HG03342 (cell line): ENCODE data around the gene CHRM1.
"Not testable (repeated sequence)": the region's sequence is repeated elsewhere in the genome, so short reads cannot be mapped to it uniquely, and the experiment has no call there.

Experiments
- ATAC-seq: cut with Tn5 transposase; IDR thresholded peaks from one replicate; pipeline ENCODE4 v1.9.1; 2021; ENCODE audit warnings: mild to moderate bottlenecking, moderate library complexity; ENCODE audit not compliant: unreplicated experiment

CHRM1 gene, protein sequence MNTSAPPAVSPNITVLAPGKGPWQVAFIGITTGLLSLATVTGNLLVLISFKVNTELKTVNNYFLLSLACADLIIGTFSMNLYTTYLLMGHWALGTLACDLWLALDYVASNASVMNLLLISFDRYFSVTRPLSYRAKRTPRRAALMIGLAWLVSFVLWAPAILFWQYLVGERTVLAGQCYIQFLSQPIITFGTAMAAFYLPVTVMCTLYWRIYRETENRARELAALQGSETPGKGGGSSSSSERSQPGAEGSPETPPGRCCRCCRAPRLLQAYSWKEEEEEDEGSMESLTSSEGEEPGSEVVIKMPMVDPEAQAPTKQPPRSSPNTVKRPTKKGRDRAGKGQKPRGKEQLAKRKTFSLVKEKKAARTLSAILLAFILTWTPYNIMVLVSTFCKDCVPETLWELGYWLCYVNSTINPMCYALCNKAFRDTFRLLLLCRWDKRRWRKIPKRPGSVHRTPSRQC

DNA sequence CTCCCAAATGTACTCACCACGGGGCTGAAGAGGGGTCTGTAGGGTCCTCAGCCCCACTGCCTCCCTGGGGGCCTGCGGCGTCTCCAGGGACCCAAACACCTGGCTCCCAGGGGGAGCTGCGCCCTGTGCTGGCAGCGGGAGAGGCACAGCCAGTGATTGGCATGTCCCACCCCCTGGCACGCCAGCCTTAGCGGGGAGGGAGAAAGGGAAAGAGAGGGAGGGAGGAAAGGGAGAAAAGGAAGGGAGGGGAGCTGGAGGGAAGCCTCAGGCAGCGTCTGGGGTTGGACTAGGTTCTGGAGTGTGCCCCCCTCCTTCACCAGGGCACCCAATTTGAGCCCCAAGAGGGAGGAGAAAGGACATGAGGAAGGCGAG, at the start of gene CHRM1:
Gene CHRM1, minus strand, starts transcription at position 163 of the 372 bp plus-strand sequence. CDS start 10,263 bp downstream, outside the sequence.
- no peak for ATAC-seq

DNA sequence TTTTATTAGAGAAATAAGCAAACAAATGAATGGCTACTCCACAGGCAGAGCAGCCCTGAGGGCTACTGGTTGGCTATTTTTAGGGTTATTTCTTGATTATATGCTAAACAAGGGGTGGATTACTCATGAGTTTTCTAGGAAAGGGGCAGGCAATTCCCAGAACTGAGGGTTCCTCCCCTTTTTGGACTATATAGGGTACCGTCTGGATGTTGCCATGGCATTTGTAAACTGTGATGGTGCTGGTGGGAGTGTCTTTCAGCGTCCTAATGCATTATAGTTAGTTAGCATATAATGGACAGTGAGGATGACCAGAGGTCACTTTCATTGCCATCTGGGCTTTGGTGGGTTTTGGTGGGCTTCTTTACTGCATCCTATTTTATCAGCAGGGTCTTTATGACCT, 44.4 kb upstream of the CHRM1 start:
- ATAC-seq: no peak

DNA sequence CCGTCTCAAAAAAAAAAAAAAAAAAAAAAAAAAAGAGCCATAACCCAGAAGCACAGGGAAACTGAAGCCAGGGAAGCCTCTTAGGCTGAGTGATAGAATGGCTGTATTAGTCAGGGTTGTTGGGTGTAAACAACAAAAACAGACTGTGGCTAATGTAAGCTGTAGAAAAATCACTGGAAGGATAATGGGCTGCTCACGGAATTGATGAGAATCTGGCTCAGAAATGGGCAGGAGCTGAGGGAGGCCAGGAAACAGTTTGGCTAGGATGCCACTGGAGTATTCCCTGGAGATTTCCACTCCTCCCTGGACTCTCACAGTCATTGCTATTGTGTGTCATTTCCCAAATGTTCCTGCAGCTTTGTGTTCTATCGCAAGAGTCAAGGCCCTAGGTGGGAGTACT, 41.2 kb upstream of the CHRM1 start:
- no peak for ATAC-seq

DNA sequence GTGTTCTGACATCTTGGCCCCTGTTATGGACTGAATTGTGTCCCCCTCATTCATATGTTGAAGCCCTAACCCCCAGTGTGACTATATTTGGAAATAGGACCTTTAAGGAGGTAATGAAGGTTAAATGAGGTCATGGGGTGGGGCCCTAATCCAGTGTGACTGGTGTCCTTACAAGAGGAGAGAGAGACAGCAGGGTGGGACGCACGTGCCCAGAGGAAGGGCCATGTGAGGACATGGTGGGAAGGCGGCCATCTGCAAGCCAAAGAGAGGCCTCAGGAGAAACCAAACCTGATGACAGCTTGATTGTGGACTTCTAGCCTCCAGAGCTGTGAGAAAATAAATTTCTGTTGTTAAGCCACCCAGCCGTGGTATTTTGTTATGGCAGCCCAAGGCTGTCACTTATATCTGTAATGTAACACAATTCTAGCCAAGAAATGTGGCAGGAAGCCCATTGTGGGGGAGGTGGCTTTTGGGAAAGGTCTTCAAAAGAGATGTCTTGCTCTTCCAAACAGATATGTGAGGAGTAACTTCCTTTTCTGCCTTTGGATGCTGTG, 39.9 kb upstream of the CHRM1 start:
- ATAC-seq: no peak

DNA sequence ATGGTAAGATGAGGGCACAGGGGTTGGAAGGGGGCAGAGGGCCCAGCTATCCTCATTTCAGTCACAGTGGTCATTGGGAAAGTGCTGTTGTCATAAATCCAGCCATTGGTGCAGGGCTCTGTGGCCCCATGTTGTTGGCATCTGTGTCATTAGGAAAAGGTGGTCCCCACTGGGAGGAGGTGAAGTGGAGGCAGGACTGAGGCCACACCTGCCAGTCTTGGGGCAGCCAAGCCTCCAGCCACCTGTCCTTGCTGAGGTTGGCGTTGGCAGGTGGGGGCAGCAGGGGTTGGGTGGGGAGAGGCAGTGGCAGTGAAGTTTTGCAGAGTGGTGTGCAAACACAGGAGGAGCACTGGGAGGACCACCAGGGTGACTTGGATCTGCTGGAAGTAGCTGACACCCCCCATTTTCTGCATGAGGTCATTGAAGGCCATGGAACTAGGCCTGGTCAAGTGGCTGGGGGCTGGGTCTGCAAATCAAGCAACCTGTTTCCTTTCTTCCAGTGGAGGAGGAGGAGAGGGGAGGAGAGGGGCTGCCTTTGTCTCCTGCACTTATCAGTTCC, 38.3 kb upstream of the CHRM1 start:
- no peak for ATAC-seq

DNA sequence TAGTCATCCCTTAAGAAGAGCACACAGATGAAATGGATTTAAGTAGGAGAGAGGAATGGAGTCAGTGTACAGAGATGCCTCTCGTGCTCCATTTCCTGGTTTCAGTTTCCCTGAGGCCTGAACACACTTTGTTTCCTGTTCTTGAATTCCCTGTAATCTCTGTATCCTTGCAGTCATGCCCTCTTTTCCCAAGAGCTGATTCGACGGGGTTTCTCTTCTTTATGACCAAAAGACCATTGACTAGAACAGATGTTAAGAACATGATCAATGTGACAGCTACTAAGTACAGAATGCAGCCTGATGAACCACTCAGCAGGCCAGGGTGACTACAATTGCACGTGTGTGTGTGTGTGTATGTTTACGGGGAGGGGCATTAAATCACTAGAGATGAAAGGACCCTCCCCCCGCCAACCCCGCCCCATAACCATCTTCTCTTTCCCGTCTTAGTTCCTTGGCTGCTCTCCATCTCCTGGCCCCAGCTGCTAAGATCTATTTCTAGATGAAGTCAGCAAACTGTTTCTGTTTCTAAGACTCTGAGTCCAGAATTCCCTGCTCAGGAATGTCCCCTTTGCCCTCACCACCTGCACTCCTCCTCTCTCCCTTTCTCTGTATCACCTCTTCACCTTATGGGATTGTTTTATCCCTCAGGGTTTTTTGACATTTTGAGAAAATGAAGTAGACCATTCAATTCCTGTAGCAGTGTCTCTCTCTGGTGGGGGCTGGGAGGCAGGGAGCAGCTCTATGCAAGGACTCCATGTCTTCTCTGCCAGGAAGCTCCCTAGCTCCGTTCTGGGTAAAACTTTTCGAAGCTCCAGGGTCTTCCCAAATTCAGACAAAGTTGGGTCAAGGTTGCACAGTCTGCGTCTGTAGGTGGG, 37.6 kb upstream of the CHRM1 start:
- ATAC-seq: no peak

DNA sequence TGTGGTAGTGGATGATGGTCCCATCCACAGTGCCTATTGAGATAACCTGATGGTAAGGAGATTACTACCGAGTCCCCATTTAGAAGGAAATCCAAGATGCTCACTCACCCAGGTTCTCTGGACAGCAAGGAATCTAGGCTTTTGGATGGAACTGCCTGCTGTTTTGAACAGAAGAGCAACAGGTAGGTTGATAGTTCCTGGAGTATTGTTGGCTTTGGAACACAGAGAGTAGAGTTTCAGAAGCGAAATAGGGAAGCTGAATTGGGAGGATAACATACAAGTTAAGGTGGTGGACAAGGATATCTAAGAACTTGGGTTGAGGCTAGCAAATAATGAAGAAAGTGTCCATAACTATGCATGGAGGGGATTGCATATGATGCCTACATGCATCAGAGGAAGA, 36.0 kb upstream of the CHRM1 start:
- ATAC-seq: no peak

DNA sequence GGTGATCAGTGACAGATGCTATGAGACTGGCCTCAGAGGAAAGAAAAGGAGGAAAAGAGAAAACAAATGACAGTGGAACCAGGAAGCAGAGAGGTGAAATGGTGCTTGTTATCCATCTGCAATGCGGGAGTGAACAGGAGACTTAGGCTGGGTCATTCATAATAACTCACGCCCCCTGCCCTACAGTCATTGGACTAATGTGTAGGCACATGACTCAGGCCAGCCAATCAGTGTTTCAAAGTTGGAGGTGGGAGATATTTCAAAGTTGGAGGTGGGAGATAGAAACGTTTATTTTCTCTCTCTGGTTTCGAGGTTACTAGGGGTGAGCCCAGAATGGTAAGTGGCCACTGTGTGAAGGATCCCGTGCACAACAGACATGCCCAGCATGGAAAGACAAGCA, 33.3 kb upstream of the CHRM1 start:
- no peak for ATAC-seq

DNA sequence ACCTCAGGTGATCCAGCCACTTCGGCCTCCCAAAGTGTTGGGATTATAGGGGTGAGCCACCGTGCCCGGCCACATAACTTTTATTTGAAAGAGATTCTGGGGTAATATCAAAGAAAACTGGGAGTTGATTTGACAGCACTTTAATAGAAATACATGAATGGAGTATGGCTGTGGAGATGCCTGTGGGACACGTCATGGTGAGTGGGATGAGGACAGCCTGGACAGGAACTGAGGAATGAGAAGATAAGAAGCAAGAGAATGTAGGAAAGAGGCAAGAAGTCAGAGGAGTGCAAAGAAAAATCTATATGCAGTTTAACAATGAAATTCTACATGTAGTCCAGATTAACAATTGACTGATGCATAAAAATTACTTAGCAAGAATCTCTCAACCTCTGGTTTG, 32.6 kb upstream of the CHRM1 start:
- no peak for ATAC-seq

DNA sequence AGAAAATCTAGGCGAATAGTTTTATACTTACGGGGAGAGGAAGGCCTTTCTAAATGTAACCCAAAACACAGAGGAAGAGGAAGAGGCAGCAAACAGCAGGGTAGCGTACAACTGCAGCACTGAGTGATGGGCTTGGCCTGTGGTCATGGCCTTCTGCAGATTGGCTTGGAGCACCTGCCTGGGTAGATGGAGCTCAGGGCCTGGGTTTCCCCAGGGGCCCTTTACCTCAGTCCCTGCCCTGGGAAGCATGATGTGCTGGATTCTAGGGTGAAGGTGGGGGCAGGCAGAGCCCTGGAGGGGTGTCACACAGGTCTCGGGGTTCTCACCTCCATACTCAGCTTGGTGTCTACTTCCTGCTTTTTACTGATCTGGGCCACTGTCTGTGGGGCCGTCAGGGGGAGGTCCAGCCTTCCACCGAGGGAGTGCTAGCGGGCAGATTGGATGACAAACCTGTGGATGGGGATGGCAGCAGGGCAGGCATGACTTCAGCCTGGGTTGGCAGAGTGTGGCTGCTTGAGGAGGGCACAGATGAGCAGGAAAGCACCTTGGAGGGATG, 27.7 kb upstream of the CHRM1 start:
- no peak for ATAC-seq

DNA sequence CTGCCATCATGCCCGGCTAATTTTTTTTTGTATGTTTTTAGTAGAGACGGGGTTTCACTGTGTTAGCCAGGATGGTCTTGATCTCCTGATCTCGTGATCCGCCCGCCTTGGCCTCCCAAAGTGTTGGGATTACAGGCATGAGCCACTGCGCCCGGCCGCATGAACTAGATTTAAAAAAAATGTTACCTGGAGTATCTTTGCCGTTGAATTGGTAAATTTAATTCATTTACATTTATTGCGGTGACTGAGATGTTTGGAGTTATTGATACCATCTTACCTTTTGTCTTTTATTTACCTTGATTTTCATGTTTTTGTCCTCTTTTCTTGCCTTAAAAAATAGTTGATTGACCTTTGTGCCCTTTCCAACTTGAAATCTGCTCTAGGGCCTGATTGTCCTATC, 24.4 kb upstream of the CHRM1 start:
- ATAC-seq: not testable (repeated sequence)

DNA sequence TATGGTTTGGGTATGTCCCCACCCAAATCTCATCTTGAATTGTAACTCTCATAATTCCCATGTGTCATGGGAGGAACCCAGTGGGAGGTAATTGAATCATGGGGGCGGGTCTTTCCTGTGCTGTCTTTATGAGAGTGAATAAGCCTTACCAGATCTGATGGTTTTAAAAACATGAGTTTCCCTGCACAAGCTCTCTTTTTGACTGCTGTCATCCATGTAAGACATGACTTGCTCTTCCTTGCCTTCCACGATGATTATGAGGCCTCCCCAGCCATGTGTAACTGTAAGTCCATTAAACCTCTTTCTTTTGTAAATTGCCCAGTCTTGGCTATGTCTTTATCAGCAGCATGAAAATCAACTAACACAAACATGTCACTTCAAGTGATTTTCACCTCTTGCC, 16.4 kb upstream of the CHRM1 start:
- ATAC-seq: not testable (repeated sequence)

DNA sequence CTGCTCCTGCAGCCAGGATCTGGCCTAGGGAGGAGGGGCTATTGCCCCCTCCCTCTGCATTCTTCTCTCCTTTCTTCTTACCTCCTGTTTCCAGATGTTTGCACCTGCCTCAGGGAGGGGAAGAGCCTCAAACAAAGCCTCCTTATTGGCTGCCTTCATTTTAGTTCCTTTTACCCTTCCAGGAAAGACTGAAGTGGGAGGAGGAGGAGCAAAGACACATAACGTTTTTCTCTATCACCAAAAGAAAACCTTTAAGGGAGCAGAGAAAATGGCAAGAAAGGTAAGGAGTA, 13.3 kb upstream of the CHRM1 start:
- no peak for ATAC-seq

DNA sequence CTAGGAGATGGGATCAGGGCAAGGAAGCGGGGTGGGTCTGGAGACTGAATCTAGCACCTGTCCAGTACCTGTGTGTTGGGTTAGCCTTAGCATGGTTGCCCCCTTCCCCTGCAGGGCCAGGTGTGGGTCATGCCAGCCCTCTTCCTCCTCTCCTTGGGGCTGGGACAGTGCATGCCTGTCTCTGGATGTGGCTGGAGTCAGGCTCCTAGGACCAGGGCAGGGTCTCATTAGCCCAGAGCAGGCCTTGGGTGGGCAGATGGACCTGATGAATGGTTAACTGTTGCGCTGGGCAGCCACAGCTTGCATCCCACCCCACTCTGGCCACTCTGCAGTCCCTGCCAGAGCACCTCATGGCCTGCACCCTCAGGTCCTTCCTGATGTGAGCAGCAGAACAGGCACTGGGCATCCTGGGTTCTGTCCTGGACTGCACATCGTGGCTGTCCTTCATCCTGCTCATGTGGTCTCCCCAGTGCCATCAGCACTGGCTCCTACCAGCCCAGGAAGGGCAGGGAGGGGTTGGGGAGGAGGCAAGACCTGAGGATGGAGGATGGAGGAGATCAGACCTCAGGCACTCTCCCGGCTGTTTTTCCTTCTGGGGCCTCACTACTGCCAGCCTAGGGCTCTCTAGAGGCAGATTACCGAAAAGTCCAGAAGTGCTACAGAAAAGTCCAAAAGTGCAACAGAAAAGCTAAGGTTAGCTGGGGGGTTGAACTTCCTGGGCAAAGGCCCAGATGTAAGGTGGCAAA, 12.8 kb upstream of the CHRM1 start:
- ATAC-seq: no peak

DNA sequence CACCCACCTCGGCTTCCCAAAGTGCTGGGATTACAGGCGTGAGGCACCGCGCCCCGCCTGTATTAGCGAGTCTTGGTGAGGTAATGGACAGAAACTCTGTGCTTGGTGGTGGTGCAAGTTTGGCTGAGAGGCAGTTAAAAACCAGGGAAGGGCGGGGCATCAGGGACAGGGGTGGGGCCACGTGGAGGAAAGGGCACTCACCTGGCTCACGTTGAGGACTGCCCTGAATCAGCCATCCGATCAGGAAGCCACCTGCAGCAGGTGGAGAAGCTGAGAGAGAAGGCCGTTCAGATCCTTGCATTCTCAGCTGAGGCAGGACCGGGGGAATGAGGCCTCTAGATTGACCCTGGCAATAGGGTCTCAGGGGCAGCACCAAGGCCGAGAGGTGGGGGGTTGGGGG, 12.1 kb upstream of the CHRM1 start:
- ATAC-seq: no peak

DNA sequence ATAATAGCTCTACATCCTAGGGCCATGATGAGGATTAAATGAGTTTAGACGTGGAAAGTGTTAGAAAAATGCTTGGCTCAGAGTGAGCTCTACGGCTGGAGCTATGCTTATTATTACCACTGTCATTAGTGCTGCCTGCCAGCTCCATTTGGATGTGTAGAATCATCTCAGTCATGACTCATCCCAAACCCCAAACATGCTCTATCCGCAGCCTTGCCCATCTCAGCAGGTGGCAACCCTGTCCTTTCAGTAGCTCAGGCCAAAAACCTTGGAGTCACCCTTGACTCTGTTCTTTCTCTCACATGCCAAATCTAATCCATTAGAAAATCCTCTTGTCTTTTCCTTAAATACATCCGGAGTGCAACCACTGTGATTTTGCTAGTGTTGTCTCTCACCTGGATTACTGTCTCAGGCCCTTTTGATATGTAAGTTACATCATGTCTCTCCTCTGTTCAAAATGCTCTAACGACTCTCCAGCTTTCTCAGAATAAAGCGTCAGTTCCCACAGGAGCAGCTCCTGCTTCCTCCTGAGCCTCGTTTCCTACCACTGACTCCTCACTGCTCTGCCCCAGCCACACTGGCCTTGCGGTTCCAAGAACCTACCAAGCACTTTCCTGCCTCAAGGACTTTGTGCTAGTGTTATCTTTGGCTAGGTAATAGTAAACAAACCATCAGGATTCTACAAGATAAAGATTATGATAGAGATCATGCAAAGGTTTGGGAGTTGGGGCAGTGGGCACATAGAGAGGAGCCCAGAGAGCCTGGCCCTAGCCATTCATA, 10.5 kb upstream of the CHRM1 start:
- no peak for ATAC-seq

DNA sequence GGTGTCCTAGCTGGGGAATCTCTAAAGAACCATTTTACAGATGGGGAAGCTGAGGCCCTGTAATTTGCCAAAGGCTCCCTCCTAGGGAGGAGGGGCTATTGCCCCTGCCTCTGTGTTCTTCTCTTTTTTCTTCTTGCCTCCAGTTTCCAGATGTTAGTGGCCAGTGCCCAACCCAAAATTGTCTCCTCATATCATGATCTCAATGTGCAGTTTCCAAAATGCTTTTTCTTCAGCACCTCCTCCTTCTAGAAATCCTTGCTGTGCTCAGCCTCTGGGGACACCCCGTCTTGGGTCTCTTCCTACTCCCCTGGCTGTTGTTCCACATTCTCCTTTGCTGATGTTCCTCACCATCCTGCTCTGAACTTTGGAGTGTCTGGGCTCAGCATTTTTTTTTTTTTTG, 9.5 kb upstream of the CHRM1 start:
- no peak for ATAC-seq

DNA sequence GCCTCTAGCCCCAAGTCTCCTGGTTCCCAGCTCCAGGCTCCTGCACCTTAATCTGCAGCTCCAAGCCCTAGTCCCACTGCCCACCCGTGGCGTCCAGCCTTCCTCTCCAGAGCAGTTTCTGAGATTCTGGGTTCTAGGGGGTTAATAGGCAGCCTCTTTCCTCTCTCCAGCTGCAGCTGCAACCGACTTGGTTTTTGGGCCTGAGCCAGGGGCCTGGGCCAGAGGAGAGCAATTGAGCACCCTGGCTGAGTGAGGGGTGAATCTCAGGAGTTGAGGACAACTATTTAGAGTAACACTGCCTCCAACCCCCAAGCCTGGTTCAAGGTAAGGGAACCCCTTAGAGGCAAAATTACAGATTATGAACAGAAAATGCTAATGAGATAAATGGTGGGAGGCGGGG, 9.0 kb upstream of the CHRM1 start:
- no peak for ATAC-seq

DNA sequence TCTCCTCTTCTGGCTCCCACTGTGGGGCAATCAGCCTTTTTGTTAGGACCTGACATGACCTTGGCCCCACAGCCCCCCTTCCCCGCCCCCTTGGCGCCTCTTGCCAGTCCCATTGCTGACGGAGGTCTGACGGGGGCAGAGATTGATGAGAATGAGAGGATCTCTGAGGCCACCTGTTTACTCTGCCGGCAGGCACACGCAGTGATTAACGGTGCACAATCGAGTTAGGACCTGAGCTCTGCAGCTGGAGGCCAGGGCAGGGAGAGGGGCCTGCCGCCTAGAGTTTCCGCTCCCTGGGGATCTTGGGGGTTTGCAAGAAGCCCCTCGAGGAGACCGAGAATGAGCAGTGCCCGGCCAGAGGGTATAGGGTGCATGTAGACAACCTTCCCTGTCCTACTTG, 6.8 kb upstream of the CHRM1 start:
- ATAC-seq: no peak
